Naive thymus-derived CD8-positive, alpha-beta T cell (primary cell): Measurements from ENCODE around the gene ZNF609. TPM values are rescaled to one million over a fixed set of nuclear protein-coding genes. Genes with fewer than 3 reads are reported as not detected.

Experiments
- ATAC-seq, 2 donors: fragments of 150-1000 bp; cut with Tn5 transposase in 1 of 2; sonication (Bioruptor Pico), chemical (Tn5 transposase) in 1 of 2; 1 replicate in 1 of 2; 2 replicates in 1 of 2; pipeline ENCODE4 v1.10.0; 2021; ENCODE audit warnings: mild to moderate bottlenecking in 2 of 2, moderate library complexity in 2 of 2
- POLR2A ChIA-PET: fragments of 350-600 bp; sonication (Branson Sonifier 250); formaldehyde crosslinking; loops from one replicate; lab custom pipeline; 2021; ENCODE audit warnings: antibody characterized with exemption; lab: Charles Lee
- DNase-seq, 10 donors: peaks; one replicate each; pipeline versions ENCODE4 v3.0.0 to v3.0.0-alpha.2; 2020 to 2022
- H3K27ac Mint-ChIP-seq, 10 donors: one replicate each; pipeline ENCODE4 v1.8.0; 2020 to 2022; ENCODE audit warnings: mild to moderate bottlenecking in 10 of 10, mixed read lengths in 10 of 10, moderate library complexity in 4 of 10, inconsistent platforms in 1 of 10
- H3K27me3 Mint-ChIP-seq, 5 donors: one replicate each; pipeline ENCODE4 v1.8.0; 2021 to 2022; ENCODE audit warnings: mixed read lengths in 5 of 5
- H3K36me3 Mint-ChIP-seq, 3 donors: one replicate each; pipeline ENCODE4 v1.8.0; 2020 to 2022; ENCODE audit warnings: mixed read lengths in 3 of 3, mild to moderate bottlenecking in 2 of 3, inconsistent platforms in 1 of 3
- H3K4me1 Mint-ChIP-seq, 4 donors: one replicate each; pipeline ENCODE4 v1.8.0; 2021 to 2022; ENCODE audit warnings: mixed read lengths in 4 of 4
- H3K4me3 Mint-ChIP-seq, 10 donors: one replicate each; pipeline ENCODE4 v1.8.0; 2020 to 2022; ENCODE audit warnings: mild to moderate bottlenecking in 10 of 10, mixed read lengths in 10 of 10, moderate library complexity in 6 of 10, inconsistent platforms in 1 of 10
- H3K9me3 Mint-ChIP-seq, 9 donors: one replicate each; pipeline ENCODE4 v1.8.0; 2020 to 2022; ENCODE audit warnings: mixed read lengths in 9 of 9, mild to moderate bottlenecking in 3 of 9, inconsistent platforms in 1 of 9, moderate library complexity in 1 of 9
- polyA plus RNA-seq, 3 donors: library from polyadenylated mRNA; unstranded; fragments of 300-500 nt; fragmentation: Illumina TruSeq; gene quantifications; one replicate each; pipeline ENCODE4 v1.2.3, GENCODE V29; 2021
- total RNA-seq, 8 experiments: library from RNA in 2 of 8; stranded (reverse) in 2 of 8; gene quantifications; one replicate each; pipeline ENCODE4 v1.2.3 and lab custom pipeline; 2021 to 2026

ZNF609 gene
- total and polyA plus RNA-seq, 5 experiments from 2014 or later: 10.2 to 68.2 (median 23.7) TPM

DNA sequence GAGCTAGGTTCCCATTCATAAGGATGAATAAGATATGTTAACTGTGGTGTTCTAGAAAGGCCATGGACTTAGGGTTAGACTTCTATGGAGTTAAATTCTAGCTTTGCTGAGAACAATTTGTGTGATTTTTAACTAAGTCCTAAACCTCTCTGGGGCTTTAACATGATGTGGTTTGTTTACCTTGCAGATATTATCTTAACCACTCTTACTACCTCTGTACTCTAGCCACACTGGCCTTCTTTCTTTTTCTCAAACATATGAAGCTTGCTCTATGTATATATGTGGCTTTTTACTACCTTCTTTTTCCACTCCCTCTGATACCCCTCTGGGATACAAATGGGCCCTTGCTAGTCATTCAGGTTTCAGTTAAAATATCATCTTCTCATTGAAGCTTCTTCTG, 108.4 kb downstream of the ZNF609 start:
- ATAC-seq (peak; percentile 53 to 73), DNase-seq (no peak)
- POLR2A ChIA-PET: interaction anchor here (0.5 to 0.6 kb wide), 3 partner anchors 23 to 91 kb away, joined by 3 to 5 read pairs (median 4); no protein-coding TSS in a partner anchor
- Mint-ChIP-seq H3K9me3 (peaks cover 0 to 2% (median 0%) of the 10 kb centered on the region in 9 donors), H3K4me1 (peaks cover 42 to 73% (median 71%) of the 10 kb centered on the region in 4 donors), H3K27me3 (no peaks in the 10 kb centered on the region), H3K36me3 (peaks cover 0 to 34% (median 10%) of the 10 kb centered on the region in 3 donors), H3K27ac (peak overlapping the region; percentile 7 to 86 (median 64)), H3K4me3 (peak overlapping the region in 5 of 10 donors; percentile 3 to 24 (median 22))

- peaks cover 0 to 21% (median 5%) of the 10 kb centered on the region in 3 donors for H3K36me3 Mint-ChIP-seq
- peak overlapping the region; percentile 13 to 90 (median 86) for H3K27ac Mint-ChIP-seq
- POLR2A ChIA-PET: interaction anchor here (0.5 kb wide), 1 partner anchor 151 kb away, joined by 3 read pairs; no protein-coding TSS in a partner anchor
- no peaks in the 10 kb centered on the region for H3K27me3 Mint-ChIP-seq
- ATAC-seq (no peak), DNase-seq (no peak)
- peaks cover 0 to 2% (median 0%) of the 10 kb centered on the region in 9 donors for H3K9me3 Mint-ChIP-seq
- peak overlapping the region in 4 of 10 donors; percentile 23 to 43 (median 41) for H3K4me3 Mint-ChIP-seq
- H3K4me1 Mint-ChIP-seq: peaks cover 41 to 68% (median 67%) of the 10 kb centered on the region in 4 donors
These were observed 111.5 kb downstream of the ZNF609 start for GRCh38 chr15:64571857-64572291.

DNA sequence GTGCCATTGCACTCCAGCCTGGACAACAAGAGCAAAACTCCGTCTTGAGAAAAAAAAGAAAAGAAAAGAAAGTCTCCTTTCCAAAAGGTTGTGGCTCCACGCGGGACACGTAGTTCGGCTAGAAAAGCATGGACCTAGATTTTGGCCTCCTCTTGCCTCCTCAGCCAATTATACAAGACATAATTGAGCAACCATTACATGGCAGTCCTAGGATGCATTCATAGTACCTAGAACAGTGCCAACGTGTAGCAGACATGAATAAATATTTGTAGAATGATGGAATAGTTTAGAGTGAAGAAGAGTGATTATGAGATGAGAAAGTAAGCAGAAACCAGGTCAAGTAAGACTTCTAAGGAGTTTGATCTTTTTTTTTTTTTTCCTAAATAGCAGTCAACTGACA, 112.5 kb downstream of the ZNF609 start:
- ATAC-seq (no peak), DNase-seq (no peak)
- H3K9me3 Mint-ChIP-seq: peaks cover 0 to 2% (median 0%) of the 10 kb centered on the region in 9 donors
- peak overlapping the region in 1 of 10 donors; percentile 20 for H3K4me3 Mint-ChIP-seq
- peaks cover 0 to 15% (median 5%) of the 10 kb centered on the region in 3 donors for H3K36me3 Mint-ChIP-seq
- POLR2A ChIA-PET: interaction anchor here (0.6 to 0.7 kb wide), 3 partner anchors 10 to 101 kb away, joined by 3 to 6 read pairs (median 3); no protein-coding TSS in a partner anchor
- peak overlapping the region; percentile 6 to 87 (median 62) for H3K27ac Mint-ChIP-seq
- H3K4me1 Mint-ChIP-seq: peaks cover 41 to 66% (median 66%) of the 10 kb centered on the region in 4 donors
- no peaks in the 10 kb centered on the region for H3K27me3 Mint-ChIP-seq

DNA sequence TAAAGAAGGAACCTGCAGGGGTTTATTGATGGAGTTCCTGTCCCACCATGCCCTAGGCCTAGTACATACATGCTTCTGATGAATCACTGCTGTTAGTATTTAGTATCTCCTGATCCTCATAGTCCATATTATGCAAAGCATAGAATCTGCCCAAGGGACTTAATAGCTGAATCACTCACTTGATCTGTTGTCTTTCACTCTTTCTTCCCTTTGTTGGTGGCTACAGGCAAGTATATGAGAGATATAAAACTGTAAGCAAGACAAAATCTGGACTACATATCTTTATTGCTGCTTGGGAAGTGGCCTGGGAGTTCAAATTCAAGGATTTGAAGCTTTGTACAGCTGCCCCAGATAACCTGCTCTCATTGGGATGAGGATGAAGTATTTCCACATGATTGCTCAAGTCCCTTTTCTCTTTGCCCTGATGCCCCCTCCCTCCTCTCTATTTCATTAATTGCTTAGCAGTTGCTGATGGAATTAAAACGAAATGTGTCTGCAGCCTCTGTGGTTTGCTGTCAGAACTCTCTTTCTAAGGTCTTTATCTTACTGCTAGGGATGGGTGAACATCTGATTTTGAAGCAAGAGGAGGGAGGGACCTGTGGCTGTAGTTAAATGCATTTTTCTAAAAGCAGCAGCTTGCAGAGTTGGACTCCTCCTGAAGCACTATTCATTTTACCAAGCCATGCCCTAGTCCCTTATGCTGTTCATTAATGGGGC, 114.1 kb downstream of the ZNF609 start:
- DNase-seq (no peak), ATAC-seq (peak; percentile 33 to 48)
- POLR2A ChIA-PET: interaction anchor here (0.7 kb wide), 1 partner anchor 77 kb away, joined by 4 read pairs; no protein-coding TSS in a partner anchor
- H3K27ac Mint-ChIP-seq: peak overlapping the region; percentile 47 to 88 (median 80)
- peaks cover 0 to 9% (median 5%) of the 10 kb centered on the region in 3 donors for H3K36me3 Mint-ChIP-seq
- no peaks in the 10 kb centered on the region for H3K27me3 Mint-ChIP-seq
- peaks cover 0 to 2% (median 0%) of the 10 kb centered on the region in 9 donors for H3K9me3 Mint-ChIP-seq
- peak overlapping the region in 8 of 10 donors; percentile 4 to 60 (median 37) for H3K4me3 Mint-ChIP-seq
- peaks cover 29 to 57% (median 51%) of the 10 kb centered on the region in 4 donors for H3K4me1 Mint-ChIP-seq

- Mint-ChIP-seq H3K4me3 (peak overlapping the region in 3 of 10 donors; percentile 26 to 47 (median 34)), H3K4me1 (peaks cover 22 to 53% (median 41%) of the 10 kb centered on the region in 4 donors), H3K36me3 (peaks cover 5 to 7% (median 7%) of the 10 kb centered on the region in 3 donors), H3K27ac (peak overlapping the region in 5 of 10 donors; percentile 15 to 84 (median 54)), H3K27me3 (no peaks in the 10 kb centered on the region), H3K9me3 (peaks cover 0 to 16% (median 2%) of the 10 kb centered on the region in 9 donors)
- ATAC-seq: no peak
- POLR2A ChIA-PET: interaction anchor here (0.9 to 1.0 kb wide), 2 partner anchors 11 to 21 kb away, joined by 3 read pairs; no protein-coding TSS in a partner anchor
- DNase-seq: no peak
These were observed 120.5 kb downstream of the ZNF609 start for GRCh38 chr15:64580696-64581407.

DNA sequence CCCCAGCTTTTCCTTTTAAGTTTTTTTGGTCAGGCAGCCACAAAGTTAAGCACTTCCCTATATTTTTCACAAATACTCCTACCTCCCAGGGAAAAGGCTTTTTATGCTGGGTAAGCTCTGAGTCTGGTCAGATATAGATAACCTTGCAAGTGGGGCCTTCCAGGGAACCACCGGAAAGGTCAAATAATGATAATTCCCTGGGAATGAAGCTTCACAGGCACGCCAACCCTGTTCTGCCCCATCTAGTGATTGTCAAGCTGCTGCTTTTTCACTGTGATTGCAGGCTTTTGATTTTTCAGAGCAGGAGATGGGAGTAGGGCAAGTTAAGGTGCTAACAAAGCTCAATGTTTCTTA, 121.0 kb downstream of the ZNF609 start:
- Mint-ChIP-seq H3K4me3 (peak overlapping the region in 2 of 10 donors; percentile 6 to 47), H3K27me3 (no peaks in the 10 kb centered on the region), H3K4me1 (peaks cover 22 to 56% (median 44%) of the 10 kb centered on the region in 4 donors), H3K27ac (peak overlapping the region in 6 of 10 donors; percentile 28 to 84 (median 57)), H3K36me3 (peaks cover 3 to 7% (median 7%) of the 10 kb centered on the region in 3 donors), H3K9me3 (peaks cover 0 to 16% (median 2%) of the 10 kb centered on the region in 9 donors)
- DNase-seq: no peak
- ATAC-seq: no peak
- POLR2A ChIA-PET: interaction anchor here (0.9 kb wide), 1 partner anchor 11 kb away, joined by 3 read pairs; no protein-coding TSS in a partner anchor

GRCh38 chr15:64582202-64582601, 121.8 kb downstream of the ZNF609 start:
- peak overlapping the region in 5 of 10 donors; percentile 3 to 12 (median 6) for H3K4me3 Mint-ChIP-seq
- no peak for DNase-seq
- H3K27me3 Mint-ChIP-seq: no peaks in the 10 kb centered on the region
- peaks cover 30 to 64% (median 52%) of the 10 kb centered on the region in 4 donors for H3K4me1 Mint-ChIP-seq
- POLR2A ChIA-PET: no interaction called here
- H3K9me3 Mint-ChIP-seq: peaks cover 0 to 16% (median 2%) of the 10 kb centered on the region in 9 donors
- H3K36me3 Mint-ChIP-seq: peaks cover 0 to 7% (median 7%) of the 10 kb centered on the region in 3 donors
- H3K27ac Mint-ChIP-seq: peak overlapping the region in 8 of 10 donors; percentile 11 to 74 (median 44)
- no peak for ATAC-seq

DNA sequence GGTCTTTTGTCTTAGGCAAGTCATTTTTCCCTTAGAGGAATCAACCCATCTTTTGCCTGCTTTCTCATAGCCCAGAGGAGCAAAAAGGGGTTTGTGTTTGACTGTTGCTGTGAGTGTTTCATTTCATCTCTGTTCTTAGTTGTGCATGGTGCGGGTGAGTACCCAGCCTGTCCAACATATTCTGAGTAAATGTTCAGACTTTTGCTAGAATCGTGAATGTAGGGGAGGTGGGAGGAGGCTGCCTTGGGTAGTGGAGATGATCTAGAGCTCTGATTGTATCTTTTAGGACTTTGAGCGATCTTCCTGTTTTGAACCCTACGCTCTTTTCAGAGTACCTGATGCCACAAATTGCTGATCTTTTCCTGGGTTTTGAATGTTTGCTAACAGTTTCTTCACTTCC, 123.1 kb downstream of the ZNF609 start:
- peaks cover 36 to 72% (median 62%) of the 10 kb centered on the region in 4 donors for H3K4me1 Mint-ChIP-seq
- H3K36me3 Mint-ChIP-seq: peaks cover 0 to 7% (median 7%) of the 10 kb centered on the region in 3 donors
- no peaks in the 10 kb centered on the region for H3K27me3 Mint-ChIP-seq
- peak overlapping the region; percentile 58 to 97 (median 93) for H3K27ac Mint-ChIP-seq
- peak in 1 of 10 donors; percentile 29 for DNase-seq
- peak overlapping the region; percentile 58 to 87 (median 83) for H3K4me3 Mint-ChIP-seq
- H3K9me3 Mint-ChIP-seq: peaks cover 0 to 16% (median 2%) of the 10 kb centered on the region in 9 donors
- peak; percentile 64 to 67 for ATAC-seq
- POLR2A ChIA-PET: no interaction called here

GRCh38 chr15:64583983-64584382, 123.6 kb downstream of the ZNF609 start:
- Mint-ChIP-seq H3K27ac (peak overlapping the region; percentile 58 to 97 (median 93)), H3K9me3 (peaks cover 0 to 16% (median 2%) of the 10 kb centered on the region in 9 donors), H3K36me3 (peaks cover 0 to 7% (median 7%) of the 10 kb centered on the region in 3 donors), H3K4me1 (peaks cover 35 to 73% (median 66%) of the 10 kb centered on the region in 4 donors), H3K4me3 (peak overlapping the region; percentile 58 to 87 (median 83)), H3K27me3 (no peaks in the 10 kb centered on the region)
- DNase-seq (no peak), ATAC-seq (peak; percentile 31 to 53)
- POLR2A ChIA-PET: no interaction called here

GRCh38 chr15:64586259-64586870, 126.0 kb downstream of the ZNF609 start:
- Mint-ChIP-seq H3K36me3 (peaks cover 0 to 2% (median 0%) of the 10 kb centered on the region in 3 donors), H3K9me3 (peaks cover 0 to 2% (median 0%) of the 10 kb centered on the region in 9 donors), H3K27ac (peak overlapping the region in 9 of 10 donors; percentile 6 to 88 (median 76)), H3K4me1 (peaks cover 34 to 80% (median 68%) of the 10 kb centered on the region in 4 donors), H3K27me3 (no peaks in the 10 kb centered on the region), H3K4me3 (peak overlapping the region in 5 of 10 donors; percentile 39 to 52 (median 50))
- ATAC-seq (no peak), DNase-seq (no peak)
- POLR2A ChIA-PET: interaction anchor here (0.7 to 1.4 kb wide), 3 partner anchors 10 to 114 kb away, joined by 3 read pairs; no protein-coding TSS in a partner anchor

- peaks cover 0 to 1% (median 0%) of the 10 kb centered on the region in 3 donors for H3K36me3 Mint-ChIP-seq
- ATAC-seq: no peak
- H3K27me3 Mint-ChIP-seq: no peaks in the 10 kb centered on the region
- peaks cover 32 to 76% (median 62%) of the 10 kb centered on the region in 4 donors for H3K4me1 Mint-ChIP-seq
- H3K27ac Mint-ChIP-seq: peak overlapping the region in 9 of 10 donors; percentile 22 to 88 (median 72)
- POLR2A ChIA-PET: interaction anchor here (1.1 to 1.4 kb wide), 2 partner anchors 10 to 79 kb away, joined by 3 read pairs; no protein-coding TSS in a partner anchor
- peak overlapping the region in 3 of 10 donors; percentile 21 to 50 (median 39) for H3K4me3 Mint-ChIP-seq
- no peak for DNase-seq
- H3K9me3 Mint-ChIP-seq: no peaks in the 10 kb centered on the region
These were observed 126.6 kb downstream of the ZNF609 start for GRCh38 chr15:64586984-64587383.
